ENCODE measurements around the gene RBM38.

- TF ChIP-seq, protein P1, sequence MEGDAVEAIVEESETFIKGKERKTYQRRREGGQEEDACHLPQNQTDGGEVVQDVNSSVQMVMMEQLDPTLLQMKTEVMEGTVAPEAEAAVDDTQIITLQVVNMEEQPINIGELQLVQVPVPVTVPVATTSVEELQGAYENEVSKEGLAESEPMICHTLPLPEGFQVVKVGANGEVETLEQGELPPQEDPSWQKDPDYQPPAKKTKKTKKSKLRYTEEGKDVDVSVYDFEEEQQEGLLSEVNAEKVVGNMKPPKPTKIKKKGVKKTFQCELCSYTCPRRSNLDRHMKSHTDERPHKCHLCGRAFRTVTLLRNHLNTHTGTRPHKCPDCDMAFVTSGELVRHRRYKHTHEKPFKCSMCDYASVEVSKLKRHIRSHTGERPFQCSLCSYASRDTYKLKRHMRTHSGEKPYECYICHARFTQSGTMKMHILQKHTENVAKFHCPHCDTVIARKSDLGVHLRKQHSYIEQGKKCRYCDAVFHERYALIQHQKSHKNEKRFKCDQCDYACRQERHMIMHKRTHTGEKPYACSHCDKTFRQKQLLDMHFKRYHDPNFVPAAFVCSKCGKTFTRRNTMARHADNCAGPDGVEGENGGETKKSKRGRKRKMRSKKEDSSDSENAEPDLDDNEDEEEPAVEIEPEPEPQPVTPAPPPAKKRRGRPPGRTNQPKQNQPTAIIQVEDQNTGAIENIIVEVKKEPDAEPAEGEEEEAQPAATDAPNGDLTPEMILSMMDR (IDR thresholded peaks at IDR 0.05): no peak
- no peak for TF ChIP-seq POLR2A (IDR thresholded peaks at IDR 0.05)
Measured at GRCh38 chr20:57448764-57449354, 57.7 kb downstream of the RBM38 start.

All from adrenal gland (tissue), 5 donors.